K562 (cell line): Measurements from ENCODE around the gene PAQR7. TPM values are rescaled to one million over a fixed set of nuclear protein-coding genes. Genes with fewer than 3 reads are reported as not detected.

Experiments used
- CBFA2T3 ChIP-seq: fragments of 450-650 bp; IDR thresholded peaks from 2 replicates; pipeline ENCODE4 v1.6.1; 2017
- CREBBP ChIP-seq: IDR thresholded peaks from one replicate; pipeline ENCODE4 v1.6.1; 2012; ENCODE audit warnings: low read depth, mild to moderate bottlenecking, control low read depth, inconsistent platforms, low read length
- MGA ChIP-seq: fragments of 450-650 bp; IDR thresholded peaks from 2 replicates; pipeline ENCODE4 v1.6.1; 2016; ENCODE audit warnings: mild to moderate bottlenecking, moderate library complexity
- POLR2AphosphoS5 ChIP-seq: IDR thresholded peaks from 2 replicates; pipeline ENCODE4 v1.6.1; 2011; ENCODE audit warnings: mild to moderate bottlenecking, low read depth, low read length, moderate library complexity; ENCODE audit not compliant: control insufficient read depth, insufficient read depth
- SIRT6 ChIP-seq: IDR thresholded peaks from one replicate; pipeline ENCODE4 v1.6.1; 2012; ENCODE audit warnings: low read depth, mild to moderate bottlenecking, control low read depth, inconsistent platforms, low read length, moderate library complexity
- SMARCA5 ChIP-seq: fragments of 450-650 bp; IDR thresholded peaks from 2 replicates; pipeline ENCODE4 v1.6.1; 2016
- SPI1 ChIP-seq: IDR thresholded peaks from 2 replicates; pipeline ENCODE4 v1.6.1; 2011; ENCODE audit warnings: low read depth, low read length, control low read depth, borderline replicate concordance
- SREBF1 ChIP-seq: fragments of 150-350 bp; IDR thresholded peaks from 2 replicates; pipeline ENCODE4 v1.6.1; 2014; ENCODE audit warnings: antibody characterized with exemption, low read depth, low read length, borderline replicate concordance
- ZNF140 ChIP-seq: fragments of 250-450 bp; sonication (Bioruptor Pico); IDR thresholded peaks from 2 replicates; pipeline ENCODE4 v1.8.0; 2021; ENCODE audit warnings: moderate library complexity, mild to moderate bottlenecking, inconsistent platforms
- ZNF398 ChIP-seq: fragments of 250-450 bp; sonication (Bioruptor Pico); IDR thresholded peaks from 2 replicates; pipeline ENCODE4 v1.8.0; 2021; ENCODE audit warnings: moderate library complexity, mild to moderate bottlenecking, inconsistent platforms
- polyA plus RNA-seq, 8 experiments: library from polyadenylated mRNA; depleted of rRNA in 4 of 8; stranded (reverse) in 5 of 8; unstranded in 3 of 8; fragments of >200 nt; fragmentation: Nextera tagmentation in 2 of 8; fragmentation: Illumina TruSeq in 1 of 8; extraction: Ambion mirVana in 2 of 8; extraction: Trizol in 1 of 8; gene quantifications; 2 replicates each; pipeline versions ENCODE4 v1.2.1 to v1.2.3, GENCODE V29; 2011 to 2014; ENCODE audit warnings: inconsistent platforms in 1 of 8, missing spikeins in 1 of 8
- total RNA-seq, 7 experiments: library from RNA; depleted of rRNA in 6 of 7; stranded (reverse); fragments of >200 nt in 6 of 7; fragmentation: Illumina TruSeq in 2 of 7; extraction: Trizol in 2 of 7; gene quantifications; 2 replicates each; pipeline versions ENCODE4 v1.2.1 to v1.2.3, GENCODE V29; 2011 to 2021; ENCODE audit warnings: low replicate concordance in 1 of 7
- TF ChIP-seq, protein P1 (sequence below): sonication (generic); formaldehyde crosslinking; IDR thresholded peaks from 2 replicates; pipeline ENCODE4 v1.8.1; 2023; ENCODE audit warnings: mild to moderate bottlenecking, missing genetic modification reagents

Gene PAQR7
- total and polyA plus RNA-seq, 9 of the 15 experiments (the other 6 are each of a cell fraction or from before 2014, with no cell fraction given), result 1.1 to 5.2 (median 2.6) TPM

- peak; percentile 81 for TF ChIP-seq MGA
- TF ChIP-seq CREBBP, result no peak
- peak; percentile 24; the same call in 1 of the 2 replicates for TF ChIP-seq SMARCA5
- no peak for TF ChIP-seq SIRT6
- no peak; the same call in 1 of the 2 replicates for TF ChIP-seq POLR2AphosphoS5
- TF ChIP-seq ZNF398 (CRISPR knock-in tag), result no peak
- TF ChIP-seq SPI1, result peak; percentile 67; the same call in 1 of the 2 replicates
- no peak for TF ChIP-seq ZNF140
- TF ChIP-seq, protein P1, sequence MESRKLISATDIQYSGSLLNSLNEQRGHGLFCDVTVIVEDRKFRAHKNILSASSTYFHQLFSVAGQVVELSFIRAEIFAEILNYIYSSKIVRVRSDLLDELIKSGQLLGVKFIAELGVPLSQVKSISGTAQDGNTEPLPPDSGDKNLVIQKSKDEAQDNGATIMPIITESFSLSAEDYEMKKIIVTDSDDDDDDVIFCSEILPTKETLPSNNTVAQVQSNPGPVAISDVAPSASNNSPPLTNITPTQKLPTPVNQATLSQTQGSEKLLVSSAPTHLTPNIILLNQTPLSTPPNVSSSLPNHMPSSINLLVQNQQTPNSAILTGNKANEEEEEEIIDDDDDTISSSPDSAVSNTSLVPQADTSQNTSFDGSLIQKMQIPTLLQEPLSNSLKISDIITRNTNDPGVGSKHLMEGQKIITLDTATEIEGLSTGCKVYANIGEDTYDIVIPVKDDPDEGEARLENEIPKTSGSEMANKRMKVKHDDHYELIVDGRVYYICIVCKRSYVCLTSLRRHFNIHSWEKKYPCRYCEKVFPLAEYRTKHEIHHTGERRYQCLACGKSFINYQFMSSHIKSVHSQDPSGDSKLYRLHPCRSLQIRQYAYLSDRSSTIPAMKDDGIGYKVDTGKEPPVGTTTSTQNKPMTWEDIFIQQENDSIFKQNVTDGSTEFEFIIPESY (CRISPR knock-in tag), result no peak; the same call in 1 of the 2 replicates
- no peak for TF ChIP-seq CBFA2T3
- TF ChIP-seq SREBF1, result no peak
Measured at GRCh38 chr1:25820247-25821111, 55.0 kb downstream of the PAQR7 start (continued).
